ENCODE measurements around the gene RHCG. TPM values are rescaled to one million over a fixed set of nuclear protein-coding genes. Genes with fewer than 3 reads are reported as not detected.

RHCG gene
- total and polyA plus RNA-seq, 2 of the 13 experiments (the other 11 are each of a cell fraction or from before 2014, with no cell fraction given): not detected

GRCh38 chr15:89479173-89479572, 17.2 kb downstream of the RHCG start (continued):
- TF ChIP-seq, protein P1, sequence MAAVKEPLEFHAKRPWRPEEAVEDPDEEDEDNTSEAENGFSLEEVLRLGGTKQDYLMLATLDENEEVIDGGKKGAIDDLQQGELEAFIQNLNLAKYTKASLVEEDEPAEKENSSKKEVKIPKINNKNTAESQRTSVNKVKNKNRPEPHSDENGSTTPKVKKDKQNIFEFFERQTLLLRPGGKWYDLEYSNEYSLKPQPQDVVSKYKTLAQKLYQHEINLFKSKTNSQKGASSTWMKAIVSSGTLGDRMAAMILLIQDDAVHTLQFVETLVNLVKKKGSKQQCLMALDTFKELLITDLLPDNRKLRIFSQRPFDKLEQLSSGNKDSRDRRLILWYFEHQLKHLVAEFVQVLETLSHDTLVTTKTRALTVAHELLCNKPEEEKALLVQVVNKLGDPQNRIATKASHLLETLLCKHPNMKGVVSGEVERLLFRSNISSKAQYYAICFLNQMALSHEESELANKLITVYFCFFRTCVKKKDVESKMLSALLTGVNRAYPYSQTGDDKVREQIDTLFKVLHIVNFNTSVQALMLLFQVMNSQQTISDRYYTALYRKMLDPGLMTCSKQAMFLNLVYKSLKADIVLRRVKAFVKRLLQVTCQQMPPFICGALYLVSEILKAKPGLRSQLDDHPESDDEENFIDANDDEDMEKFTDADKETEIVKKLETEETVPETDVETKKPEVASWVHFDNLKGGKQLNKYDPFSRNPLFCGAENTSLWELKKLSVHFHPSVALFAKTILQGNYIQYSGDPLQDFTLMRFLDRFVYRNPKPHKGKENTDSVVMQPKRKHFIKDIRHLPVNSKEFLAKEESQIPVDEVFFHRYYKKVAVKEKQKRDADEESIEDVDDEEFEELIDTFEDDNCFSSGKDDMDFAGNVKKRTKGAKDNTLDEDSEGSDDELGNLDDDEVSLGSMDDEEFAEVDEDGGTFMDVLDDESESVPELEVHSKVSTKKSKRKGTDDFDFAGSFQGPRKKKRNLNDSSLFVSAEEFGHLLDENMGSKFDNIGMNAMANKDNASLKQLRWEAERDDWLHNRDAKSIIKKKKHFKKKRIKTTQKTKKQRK (IDR thresholded peaks at IDR 0.05; ENCODE audit: low read length): no peak
- TF ChIP-seq RNF219 (CRISPR knock-in tag; IDR thresholded peaks at IDR 0.05) (no peak), ZBTB7B (CRISPR knock-in tag; IDR thresholded peaks at IDR 0.05) (no peak), ELF4 (CRISPR knock-in tag; IDR thresholded peaks at IDR 0.05; ENCODE audit: borderline replicate concordance) (no peak), SRF (IDR thresholded peaks at IDR 0.05; ENCODE audit: low read depth, low read length) (no peak), NFE2L2 (IDR thresholded peaks at IDR 0.05; ENCODE audit: low read length) (no peak), TCF7 (IDR thresholded peaks at IDR 0.05; ENCODE audit: low read depth) (no peak)
